H1 (cell line): ENCODE data around the gene WNK2. TPM values are rescaled to one million over a fixed set of nuclear protein-coding genes. Genes with fewer than 3 reads are reported as not detected.

ENCODE experiments used
- BACH1 ChIP-seq: IDR thresholded peaks from 2 replicates; pipeline ENCODE4 v1.6.1; 2012; ENCODE audit warnings: low read length, improper control_type of control experiment
- CHD1 ChIP-seq: IDR thresholded peaks from 2 replicates; pipeline ENCODE4 v1.6.1; 2012; ENCODE audit warnings: low read depth, low read length, improper control_type of control experiment
- CREB1 ChIP-seq: IDR thresholded peaks from 2 replicates; pipeline ENCODE4 v1.6.1; 2012; ENCODE audit warnings: inconsistent platforms
- KDM4A ChIP-seq: IDR thresholded peaks from one replicate; pipeline ENCODE4 v1.7.1; 2012; ENCODE audit warnings: low read depth, mild to moderate bottlenecking, moderate library complexity, low read length, inconsistent platforms; ENCODE audit not compliant: severe bottlenecking
- NRF1 ChIP-seq: IDR thresholded peaks from 2 replicates; pipeline ENCODE4 v1.6.1; 2011; ENCODE audit warnings: mild to moderate bottlenecking, low read depth, low read length, improper control_type of control experiment
- SP1 ChIP-seq: IDR thresholded peaks from 2 replicates; pipeline ENCODE4 v1.6.1; 2011; ENCODE audit warnings: low read depth, low read length
- SUZ12 ChIP-seq: fragments of 200-600 bp; sonication (generic); IDR thresholded peaks from 2 replicates; pipeline ENCODE4 v1.6.1; 2012; ENCODE audit warnings: mild to moderate bottlenecking, inconsistent platforms, low read length, moderate library complexity, mixed read lengths
- polyA plus RNA-seq, 7 experiments: library from polyadenylated mRNA; depleted of rRNA in 3 of 7; stranded (reverse) in 5 of 7; unstranded in 2 of 7; fragments of >200 nt in 5 of 7; fragments of 200-250 nt in 2 of 7; gene quantifications; 1 replicate in 5 of 7; 2 replicates in 1 of 7; 4 replicates in 1 of 7; pipeline versions ENCODE4 v1.2.1 to v1.2.3, GENCODE V29; 2011 to 2013; ENCODE audit warnings: missing spikeins in 2 of 7, mixed read lengths in 2 of 7
- total RNA-seq: library from RNA; stranded (reverse); fragmentation: NEBNext Ultra II Directional; extraction: Animal tissue kit (Norgen Biotek cat#: 25700); gene quantifications from 2 replicates; pipeline ENCODE4 v1.2.1, GENCODE V29; 2021
- TF ChIP-seq, protein P1 (sequence below): fragments of 300-600 bp; sonication (generic); IDR thresholded peaks from 2 replicates; pipeline ENCODE4 v1.7.1; 2012; ENCODE audit warnings: low read length, moderate library complexity, mild to moderate bottlenecking, inconsistent platforms; ENCODE audit not compliant: insufficient replicate concordance

The WNK2 gene
- total and polyA plus RNA-seq, 2 of the 8 experiments (the other 6 are each of a cell fraction or from before 2014, with no cell fraction given): 12.0 to 87.2 TPM

GRCh38 chr9:93286252-93287188 lies 102.6 kb downstream of the WNK2 start (continued):
- TF ChIP-seq, protein P1, sequence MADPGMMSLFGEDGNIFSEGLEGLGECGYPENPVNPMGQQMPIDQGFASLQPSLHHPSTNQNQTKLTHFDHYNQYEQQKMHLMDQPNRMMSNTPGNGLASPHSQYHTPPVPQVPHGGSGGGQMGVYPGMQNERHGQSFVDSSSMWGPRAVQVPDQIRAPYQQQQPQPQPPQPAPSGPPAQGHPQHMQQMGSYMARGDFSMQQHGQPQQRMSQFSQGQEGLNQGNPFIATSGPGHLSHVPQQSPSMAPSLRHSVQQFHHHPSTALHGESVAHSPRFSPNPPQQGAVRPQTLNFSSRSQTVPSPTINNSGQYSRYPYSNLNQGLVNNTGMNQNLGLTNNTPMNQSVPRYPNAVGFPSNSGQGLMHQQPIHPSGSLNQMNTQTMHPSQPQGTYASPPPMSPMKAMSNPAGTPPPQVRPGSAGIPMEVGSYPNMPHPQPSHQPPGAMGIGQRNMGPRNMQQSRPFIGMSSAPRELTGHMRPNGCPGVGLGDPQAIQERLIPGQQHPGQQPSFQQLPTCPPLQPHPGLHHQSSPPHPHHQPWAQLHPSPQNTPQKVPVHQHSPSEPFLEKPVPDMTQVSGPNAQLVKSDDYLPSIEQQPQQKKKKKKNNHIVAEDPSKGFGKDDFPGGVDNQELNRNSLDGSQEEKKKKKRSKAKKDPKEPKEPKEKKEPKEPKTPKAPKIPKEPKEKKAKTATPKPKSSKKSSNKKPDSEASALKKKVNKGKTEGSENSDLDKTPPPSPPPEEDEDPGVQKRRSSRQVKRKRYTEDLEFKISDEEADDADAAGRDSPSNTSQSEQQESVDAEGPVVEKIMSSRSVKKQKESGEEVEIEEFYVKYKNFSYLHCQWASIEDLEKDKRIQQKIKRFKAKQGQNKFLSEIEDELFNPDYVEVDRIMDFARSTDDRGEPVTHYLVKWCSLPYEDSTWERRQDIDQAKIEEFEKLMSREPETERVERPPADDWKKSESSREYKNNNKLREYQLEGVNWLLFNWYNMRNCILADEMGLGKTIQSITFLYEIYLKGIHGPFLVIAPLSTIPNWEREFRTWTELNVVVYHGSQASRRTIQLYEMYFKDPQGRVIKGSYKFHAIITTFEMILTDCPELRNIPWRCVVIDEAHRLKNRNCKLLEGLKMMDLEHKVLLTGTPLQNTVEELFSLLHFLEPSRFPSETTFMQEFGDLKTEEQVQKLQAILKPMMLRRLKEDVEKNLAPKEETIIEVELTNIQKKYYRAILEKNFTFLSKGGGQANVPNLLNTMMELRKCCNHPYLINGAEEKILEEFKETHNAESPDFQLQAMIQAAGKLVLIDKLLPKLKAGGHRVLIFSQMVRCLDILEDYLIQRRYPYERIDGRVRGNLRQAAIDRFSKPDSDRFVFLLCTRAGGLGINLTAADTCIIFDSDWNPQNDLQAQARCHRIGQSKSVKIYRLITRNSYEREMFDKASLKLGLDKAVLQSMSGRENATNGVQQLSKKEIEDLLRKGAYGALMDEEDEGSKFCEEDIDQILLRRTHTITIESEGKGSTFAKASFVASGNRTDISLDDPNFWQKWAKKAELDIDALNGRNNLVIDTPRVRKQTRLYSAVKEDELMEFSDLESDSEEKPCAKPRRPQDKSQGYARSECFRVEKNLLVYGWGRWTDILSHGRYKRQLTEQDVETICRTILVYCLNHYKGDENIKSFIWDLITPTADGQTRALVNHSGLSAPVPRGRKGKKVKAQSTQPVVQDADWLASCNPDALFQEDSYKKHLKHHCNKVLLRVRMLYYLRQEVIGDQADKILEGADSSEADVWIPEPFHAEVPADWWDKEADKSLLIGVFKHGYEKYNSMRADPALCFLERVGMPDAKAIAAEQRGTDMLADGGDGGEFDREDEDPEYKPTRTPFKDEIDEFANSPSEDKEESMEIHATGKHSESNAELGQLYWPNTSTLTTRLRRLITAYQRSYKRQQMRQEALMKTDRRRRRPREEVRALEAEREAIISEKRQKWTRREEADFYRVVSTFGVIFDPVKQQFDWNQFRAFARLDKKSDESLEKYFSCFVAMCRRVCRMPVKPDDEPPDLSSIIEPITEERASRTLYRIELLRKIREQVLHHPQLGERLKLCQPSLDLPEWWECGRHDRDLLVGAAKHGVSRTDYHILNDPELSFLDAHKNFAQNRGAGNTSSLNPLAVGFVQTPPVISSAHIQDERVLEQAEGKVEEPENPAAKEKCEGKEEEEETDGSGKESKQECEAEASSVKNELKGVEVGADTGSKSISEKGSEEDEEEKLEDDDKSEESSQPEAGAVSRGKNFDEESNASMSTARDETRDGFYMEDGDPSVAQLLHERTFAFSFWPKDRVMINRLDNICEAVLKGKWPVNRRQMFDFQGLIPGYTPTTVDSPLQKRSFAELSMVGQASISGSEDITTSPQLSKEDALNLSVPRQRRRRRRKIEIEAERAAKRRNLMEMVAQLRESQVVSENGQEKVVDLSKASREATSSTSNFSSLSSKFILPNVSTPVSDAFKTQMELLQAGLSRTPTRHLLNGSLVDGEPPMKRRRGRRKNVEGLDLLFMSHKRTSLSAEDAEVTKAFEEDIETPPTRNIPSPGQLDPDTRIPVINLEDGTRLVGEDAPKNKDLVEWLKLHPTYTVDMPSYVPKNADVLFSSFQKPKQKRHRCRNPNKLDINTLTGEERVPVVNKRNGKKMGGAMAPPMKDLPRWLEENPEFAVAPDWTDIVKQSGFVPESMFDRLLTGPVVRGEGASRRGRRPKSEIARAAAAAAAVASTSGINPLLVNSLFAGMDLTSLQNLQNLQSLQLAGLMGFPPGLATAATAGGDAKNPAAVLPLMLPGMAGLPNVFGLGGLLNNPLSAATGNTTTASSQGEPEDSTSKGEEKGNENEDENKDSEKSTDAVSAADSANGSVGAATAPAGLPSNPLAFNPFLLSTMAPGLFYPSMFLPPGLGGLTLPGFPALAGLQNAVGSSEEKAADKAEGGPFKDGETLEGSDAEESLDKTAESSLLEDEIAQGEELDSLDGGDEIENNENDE: no peak
- no peak for TF ChIP-seq BACH1
- no peak for TF ChIP-seq CHD1
- no peak for TF ChIP-seq SUZ12
- no peak for TF ChIP-seq KDM4A
- TF ChIP-seq CREB1: no peak
- TF ChIP-seq SP1: no peak
- TF ChIP-seq NRF1: no peak
- TF ChIP-seq, all 59 proteins: peak for 0
